ENCODE data around the gene CELA2A.

- TF ChIP-seq, protein P1, sequence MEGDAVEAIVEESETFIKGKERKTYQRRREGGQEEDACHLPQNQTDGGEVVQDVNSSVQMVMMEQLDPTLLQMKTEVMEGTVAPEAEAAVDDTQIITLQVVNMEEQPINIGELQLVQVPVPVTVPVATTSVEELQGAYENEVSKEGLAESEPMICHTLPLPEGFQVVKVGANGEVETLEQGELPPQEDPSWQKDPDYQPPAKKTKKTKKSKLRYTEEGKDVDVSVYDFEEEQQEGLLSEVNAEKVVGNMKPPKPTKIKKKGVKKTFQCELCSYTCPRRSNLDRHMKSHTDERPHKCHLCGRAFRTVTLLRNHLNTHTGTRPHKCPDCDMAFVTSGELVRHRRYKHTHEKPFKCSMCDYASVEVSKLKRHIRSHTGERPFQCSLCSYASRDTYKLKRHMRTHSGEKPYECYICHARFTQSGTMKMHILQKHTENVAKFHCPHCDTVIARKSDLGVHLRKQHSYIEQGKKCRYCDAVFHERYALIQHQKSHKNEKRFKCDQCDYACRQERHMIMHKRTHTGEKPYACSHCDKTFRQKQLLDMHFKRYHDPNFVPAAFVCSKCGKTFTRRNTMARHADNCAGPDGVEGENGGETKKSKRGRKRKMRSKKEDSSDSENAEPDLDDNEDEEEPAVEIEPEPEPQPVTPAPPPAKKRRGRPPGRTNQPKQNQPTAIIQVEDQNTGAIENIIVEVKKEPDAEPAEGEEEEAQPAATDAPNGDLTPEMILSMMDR (optimal IDR thresholded peaks at IDR 0.05 in 1 of 3, IDR thresholded peaks at IDR 0.05 in 1 of 3, conservative IDR thresholded peaks at IDR 0.05 in 1 of 3; ENCODE audit: extremely low read depth in 1 of 3, insufficient read depth in 2 of 3, low read length in 3 of 3) = no peak
- no peak for TF ChIP-seq EZH2 (IDR thresholded peaks at IDR 0.05; ENCODE audit: low read length)
These were observed 31.0 kb upstream of the CELA2A start for GRCh38 chr1:15425521-15425920.

Measured in keratinocyte (primary cell).